ENCODE results near the gene ZMIZ2. TPM values are rescaled to one million over a fixed set of nuclear protein-coding genes. Genes with fewer than 3 reads are reported as not detected.
A peak's percentile ranks its signal among the peaks of the same experiment; 100 is the strongest.

The ZMIZ2 gene
- total RNA-seq, 2 experiments from 2014 or later: 84.7 to 92.3 TPM

- H3K27me3 Mint-ChIP-seq: no peaks in the 10 kb centered on the region
- peaks cover 51% of the 10 kb centered on the region for H3K4me1 Mint-ChIP-seq (ENCODE audit: low read depth)
- no peaks in the 10 kb centered on the region for H3K9me3 Mint-ChIP-seq
- peak overlapping the region; percentile 87 for H3K27ac Mint-ChIP-seq
- ChIA-PET CTCF (interaction anchor here (0.5 to 1.4 kb wide), 7 partner anchors 36 to 214 kb away, joined by 3 to 4 read pairs (median 3); partner anchors contain the start of gene OGDH), POLR2A (interaction anchor here (0.8 to 3.4 kb wide), 9 partner anchors 46 to 178 kb away, joined by 3 to 24 read pairs (median 8); partner anchors contain the start of genes DDX56, H2AZ2, OGDH and PURB)
- intact Hi-C loops (cut with micrococcal nuclease): loop anchor here (2.0 kb wide), 2 partner anchors 98 to 162 kb away; partner anchors contain the start of gene H2AZ2
- DNase-seq: peak; percentile 78
- H3K4me3 Mint-ChIP-seq: peak overlapping the region; percentile 81
- H3K36me3 Mint-ChIP-seq: peaks cover 8% of the 10 kb centered on the region
Observed at GRCh38 chr7:44750921-44751571, 2.4 kb downstream of the ZMIZ2 start.

GRCh38 chr7:44752822-44753221, 4.2 kb downstream of the ZMIZ2 start:
- Mint-ChIP-seq H3K4me3 (no peak overlapping the region), H3K27ac (peak overlapping the region; percentile 64), H3K36me3 (peaks cover 8% of the 10 kb centered on the region), H3K4me1 (ENCODE audit: low read depth) (peaks cover 47% of the 10 kb centered on the region), H3K27me3 (no peaks in the 10 kb centered on the region), H3K9me3 (no peaks in the 10 kb centered on the region)
- ChIA-PET POLR2A (no interaction called here), CTCF (no interaction called here)
- intact Hi-C loops (cut with micrococcal nuclease): no loop called here
- DNase-seq: no peak

GRCh38 chr7:44754802-44755697, 6.4 kb downstream of the ZMIZ2 start:
- Mint-ChIP-seq H3K4me1 (ENCODE audit: low read depth) (peaks cover 40% of the 10 kb centered on the region), H3K9me3 (no peaks in the 10 kb centered on the region), H3K4me3 (no peak overlapping the region), H3K27ac (peak overlapping the region; percentile 58), H3K36me3 (peaks cover 16% of the 10 kb centered on the region), H3K27me3 (no peaks in the 10 kb centered on the region)
- intact Hi-C loops (cut with micrococcal nuclease): no loop called here
- ChIA-PET POLR2A (no interaction called here), CTCF (no interaction called here)
- DNase-seq: no peak

GRCh38 chr7:44755698-44756627, 7.3 kb downstream of the ZMIZ2 start:
- CTCF ChIA-PET: interaction anchor here (0.7 kb wide), 1 partner anchor 42 kb away, joined by 4 read pairs; no protein-coding TSS in a partner anchor
- Mint-ChIP-seq H3K4me3 (no peak overlapping the region), H3K27ac (no peak overlapping the region), H3K4me1 (ENCODE audit: low read depth) (peaks cover 31% of the 10 kb centered on the region), H3K36me3 (peaks cover 20% of the 10 kb centered on the region), H3K9me3 (no peaks in the 10 kb centered on the region), H3K27me3 (no peaks in the 10 kb centered on the region)
- intact Hi-C loops (cut with micrococcal nuclease): no loop called here
- POLR2A ChIA-PET: no interaction called here
- no peak for DNase-seq

GRCh38 chr7:44756904-44757303, 8.3 kb downstream of the ZMIZ2 start:
- ChIA-PET CTCF (no interaction called here), POLR2A (no interaction called here)
- Mint-ChIP-seq H3K4me3 (no peak overlapping the region), H3K36me3 (peaks cover 21% of the 10 kb centered on the region), H3K27ac (no peak overlapping the region), H3K9me3 (no peaks in the 10 kb centered on the region), H3K27me3 (no peaks in the 10 kb centered on the region), H3K4me1 (ENCODE audit: low read depth) (peaks cover 26% of the 10 kb centered on the region)
- intact Hi-C loops (cut with micrococcal nuclease): no loop called here
- DNase-seq: no peak

GRCh38 chr7:44757311-44757710, 8.7 kb downstream of the ZMIZ2 start:
- Mint-ChIP-seq H3K27me3 (no peaks in the 10 kb centered on the region), H3K9me3 (no peaks in the 10 kb centered on the region), H3K4me1 (ENCODE audit: low read depth) (peaks cover 24% of the 10 kb centered on the region), H3K36me3 (peaks cover 23% of the 10 kb centered on the region), H3K4me3 (no peak overlapping the region), H3K27ac (no peak overlapping the region)
- intact Hi-C loops (cut with micrococcal nuclease): no loop called here
- ChIA-PET POLR2A (no interaction called here), CTCF (no interaction called here)
- no peak for DNase-seq

- ChIA-PET POLR2A (no interaction called here), CTCF (no interaction called here)
- no peak overlapping the region for H3K27ac Mint-ChIP-seq
Observed at GRCh38 chr7:44757739-44758138, 9.1 kb downstream of the ZMIZ2 start.

GRCh38 chr7:44759246-44759645, 10.6 kb downstream of the ZMIZ2 start:
- H3K27me3 Mint-ChIP-seq: no peaks in the 10 kb centered on the region
- ChIA-PET CTCF (interaction anchor here (0.7 to 1.1 kb wide), 2 partner anchors 19 to 25 kb away, joined by 3 read pairs; no protein-coding TSS in a partner anchor), POLR2A (interaction anchor here (2.5 kb wide), 1 partner anchor 9 kb away, joined by 5 read pairs; no protein-coding TSS in a partner anchor)
- H3K4me3 Mint-ChIP-seq: no peak overlapping the region
- intact Hi-C loops (cut with micrococcal nuclease): no loop called here
- H3K9me3 Mint-ChIP-seq: no peaks in the 10 kb centered on the region
- no peak for DNase-seq
- peaks cover 30% of the 10 kb centered on the region for H3K36me3 Mint-ChIP-seq
- no peak overlapping the region for H3K27ac Mint-ChIP-seq
- peaks cover 7% of the 10 kb centered on the region for H3K4me1 Mint-ChIP-seq (ENCODE audit: low read depth)

More at GRCh38 chr7:44757739-44758138, 9.1 kb downstream of the ZMIZ2 start:
- Mint-ChIP-seq H3K27me3 (no peaks in the 10 kb centered on the region), H3K4me3 (no peak overlapping the region), H3K9me3 (no peaks in the 10 kb centered on the region), H3K36me3 (peaks cover 21% of the 10 kb centered on the region), H3K4me1 (ENCODE audit: low read depth) (peaks cover 19% of the 10 kb centered on the region)
- intact Hi-C loops (cut with micrococcal nuclease): no loop called here
- DNase-seq: no peak

- ChIA-PET CTCF (interaction anchor here (0.7 kb wide), 1 partner anchor 26 kb away, joined by 3 read pairs; no protein-coding TSS in a partner anchor), POLR2A (interaction anchor here (2.5 kb wide), 1 partner anchor 10 kb away, joined by 5 read pairs; no protein-coding TSS in a partner anchor)
- DNase-seq: no peak
- H3K4me3 Mint-ChIP-seq: no peak overlapping the region
- intact Hi-C loops (cut with micrococcal nuclease): no loop called here
- H3K4me1 Mint-ChIP-seq (ENCODE audit: low read depth): peaks cover under 1% of the 10 kb centered on the region
- H3K27ac Mint-ChIP-seq: no peak overlapping the region
- no peaks in the 10 kb centered on the region for H3K9me3 Mint-ChIP-seq
- peaks cover 34% of the 10 kb centered on the region for H3K36me3 Mint-ChIP-seq
- H3K27me3 Mint-ChIP-seq: no peaks in the 10 kb centered on the region
Observed at GRCh38 chr7:44760034-44760580, 11.5 kb downstream of the ZMIZ2 start.

GRCh38 chr7:44761207-44762161, 12.8 kb downstream of the ZMIZ2 start:
- intact Hi-C loops (cut with micrococcal nuclease): no loop called here
- ChIA-PET CTCF (interaction anchor here (1.0 kb wide), 1 partner anchor 37 kb away, joined by 3 read pairs; no protein-coding TSS in a partner anchor), POLR2A (no interaction called here)
- Mint-ChIP-seq H3K27me3 (no peaks in the 10 kb centered on the region), H3K4me1 (ENCODE audit: low read depth) (no peaks in the 10 kb centered on the region), H3K9me3 (no peaks in the 10 kb centered on the region), H3K4me3 (no peak overlapping the region), H3K27ac (no peak overlapping the region), H3K36me3 (peaks cover 39% of the 10 kb centered on the region)
- DNase-seq: no peak
